Activated B cell treated with CpG ODN at 0.5 μM for 24 hours (primary cell): ENCODE results near the gene ATRN. TPM values are rescaled to one million over a fixed set of nuclear protein-coding genes. Genes with fewer than 3 reads are reported as not detected.

ENCODE experiments used
- ATAC-seq: fragments of 200-7000 bp; cut with Tn5 transposase; one replicate; pipeline ENCODE4 v1.10.0; 2021; ENCODE audit warnings: low read depth, mild to moderate bottlenecking, moderate library complexity
- CTCF ChIA-PET: fragments of 350-600 bp; sonication (Branson Sonifier 250); formaldehyde crosslinking; loops from one replicate; lab custom pipeline; 2021; ENCODE audit warnings: antibody characterized with exemption; lab: Charles Lee
- POLR2A ChIA-PET: fragments of 350-600 bp; sonication (Branson Sonifier 250); formaldehyde crosslinking; loops from one replicate; lab custom pipeline; 2021; ENCODE audit warnings: antibody characterized with exemption; lab: Charles Lee
- DNase-seq: peaks from one replicate; pipeline ENCODE4 v3.0.0; 2022
- H3K27ac Mint-ChIP-seq: one replicate; pipeline ENCODE4 v1.8.0; 2020; ENCODE audit warnings: mixed read lengths
- H3K27me3 Mint-ChIP-seq: one replicate; pipeline ENCODE4 v1.8.0; 2021; ENCODE audit warnings: mixed read lengths
- H3K36me3 Mint-ChIP-seq: one replicate; pipeline ENCODE4 v1.8.0; 2021; ENCODE audit warnings: low read depth, mixed read lengths
- H3K4me1 Mint-ChIP-seq: one replicate; pipeline ENCODE4 v1.8.0; 2021; ENCODE audit warnings: mixed read lengths
- H3K4me3 Mint-ChIP-seq: one replicate; pipeline ENCODE4 v1.8.0; 2020; ENCODE audit warnings: mild to moderate bottlenecking, mixed read lengths
- H3K9me3 Mint-ChIP-seq: one replicate; pipeline ENCODE4 v1.8.0; 2020; ENCODE audit warnings: mixed read lengths
- intact Hi-C: fragments of 100-400 bp; cut with micrococcal nuclease; formaldehyde crosslinking; loops from one replicate; pipeline ENCODE4 v1.15.1; 2024
- total RNA-seq: library from RNA; stranded (reverse); gene quantifications from 2 replicates; pipeline ENCODE4 v1.2.3, GENCODE V29; 2022
- TF ChIP-seq, protein P1 (sequence below): fragments of 200-600 bp; IDR thresholded peaks from one replicate; pipeline ENCODE4 v1.8.0; 2022; ENCODE audit warnings: antibody characterized with exemption, mild to moderate bottlenecking

ATRN gene
- total RNA-seq, 1 donor from 2014 or later, result 13.0 TPM

DNA sequence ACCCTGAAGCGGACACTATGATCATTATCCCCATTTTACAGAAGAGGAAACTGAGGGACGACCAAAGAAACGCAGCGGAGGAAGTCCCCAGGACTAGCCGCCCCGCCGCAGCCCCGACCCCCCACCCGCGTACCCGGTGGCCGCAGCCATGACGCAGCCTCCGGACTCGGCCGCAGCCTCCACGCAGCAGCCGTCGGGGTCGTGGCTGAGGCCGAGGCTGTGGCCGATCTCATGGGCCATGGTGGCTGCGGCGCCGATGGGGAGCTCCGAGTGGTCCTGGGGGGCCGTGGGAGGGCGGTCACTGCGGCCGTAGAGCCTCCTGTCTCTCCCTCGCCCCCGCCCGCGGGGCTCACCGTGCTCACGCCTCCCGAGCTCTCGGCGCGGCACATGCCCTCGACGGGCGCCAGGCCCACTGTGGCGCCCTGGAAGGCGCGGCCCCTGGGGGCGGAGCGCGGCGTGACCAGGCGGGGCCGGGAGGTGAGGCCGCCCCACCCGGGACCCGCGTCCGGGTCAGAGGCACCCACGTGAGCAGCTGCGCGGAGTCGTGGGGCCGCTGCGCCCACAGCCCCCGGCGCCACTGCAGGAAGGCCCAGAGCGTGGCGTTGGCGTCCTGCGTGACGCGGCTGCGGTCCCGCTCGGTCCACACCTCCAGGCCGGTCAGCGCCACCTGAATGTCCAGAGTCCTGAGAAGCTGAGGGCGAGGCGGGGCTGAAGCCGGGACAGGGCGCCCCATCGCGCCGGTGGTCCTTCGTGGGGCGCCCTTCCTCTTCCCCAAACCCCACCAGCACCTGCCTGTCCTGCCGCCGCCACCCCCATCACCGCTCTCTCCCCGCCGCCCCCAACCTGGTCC, 202.6 kb downstream of the ATRN start:
- Mint-ChIP-seq H3K27me3 (peaks cover 48% of the 10 kb centered on the region), H3K36me3 (no peaks in the 10 kb centered on the region), H3K9me3 (no peaks in the 10 kb centered on the region), H3K4me1 (peaks cover 11% of the 10 kb centered on the region), H3K27ac (no peak overlapping the region), H3K4me3 (no peak overlapping the region)
- ATAC-seq (no peak), DNase-seq (no peak)
- POLR2A ChIA-PET, result no interaction called here
- intact Hi-C loops, result no loop called here
- TF ChIP-seq, protein P1, sequence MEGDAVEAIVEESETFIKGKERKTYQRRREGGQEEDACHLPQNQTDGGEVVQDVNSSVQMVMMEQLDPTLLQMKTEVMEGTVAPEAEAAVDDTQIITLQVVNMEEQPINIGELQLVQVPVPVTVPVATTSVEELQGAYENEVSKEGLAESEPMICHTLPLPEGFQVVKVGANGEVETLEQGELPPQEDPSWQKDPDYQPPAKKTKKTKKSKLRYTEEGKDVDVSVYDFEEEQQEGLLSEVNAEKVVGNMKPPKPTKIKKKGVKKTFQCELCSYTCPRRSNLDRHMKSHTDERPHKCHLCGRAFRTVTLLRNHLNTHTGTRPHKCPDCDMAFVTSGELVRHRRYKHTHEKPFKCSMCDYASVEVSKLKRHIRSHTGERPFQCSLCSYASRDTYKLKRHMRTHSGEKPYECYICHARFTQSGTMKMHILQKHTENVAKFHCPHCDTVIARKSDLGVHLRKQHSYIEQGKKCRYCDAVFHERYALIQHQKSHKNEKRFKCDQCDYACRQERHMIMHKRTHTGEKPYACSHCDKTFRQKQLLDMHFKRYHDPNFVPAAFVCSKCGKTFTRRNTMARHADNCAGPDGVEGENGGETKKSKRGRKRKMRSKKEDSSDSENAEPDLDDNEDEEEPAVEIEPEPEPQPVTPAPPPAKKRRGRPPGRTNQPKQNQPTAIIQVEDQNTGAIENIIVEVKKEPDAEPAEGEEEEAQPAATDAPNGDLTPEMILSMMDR, result no peak
- CTCF ChIA-PET, result no interaction called here

DNA sequence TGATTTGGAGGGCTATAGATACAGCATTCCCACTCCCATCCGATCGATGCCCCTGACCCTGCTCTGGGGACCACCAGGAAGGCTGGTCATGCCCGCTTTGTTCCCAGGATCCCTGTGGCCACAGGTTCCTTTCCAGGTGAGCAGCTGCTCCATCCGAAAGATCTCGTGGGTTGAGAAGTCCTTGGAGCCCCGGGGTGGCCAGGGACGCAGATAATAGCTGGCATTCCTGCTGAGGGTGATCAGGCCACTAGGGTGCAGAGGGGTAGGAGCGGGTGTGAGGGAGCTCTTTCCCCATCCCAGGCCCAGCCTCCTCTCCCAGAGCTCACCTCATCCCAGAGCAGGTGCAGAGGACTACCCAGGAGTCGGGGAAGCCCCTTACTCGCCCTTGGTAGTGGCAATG, 203.6 kb downstream of the ATRN start:
- no peak for DNase-seq
- POLR2A ChIA-PET, result no interaction called here

DNA sequence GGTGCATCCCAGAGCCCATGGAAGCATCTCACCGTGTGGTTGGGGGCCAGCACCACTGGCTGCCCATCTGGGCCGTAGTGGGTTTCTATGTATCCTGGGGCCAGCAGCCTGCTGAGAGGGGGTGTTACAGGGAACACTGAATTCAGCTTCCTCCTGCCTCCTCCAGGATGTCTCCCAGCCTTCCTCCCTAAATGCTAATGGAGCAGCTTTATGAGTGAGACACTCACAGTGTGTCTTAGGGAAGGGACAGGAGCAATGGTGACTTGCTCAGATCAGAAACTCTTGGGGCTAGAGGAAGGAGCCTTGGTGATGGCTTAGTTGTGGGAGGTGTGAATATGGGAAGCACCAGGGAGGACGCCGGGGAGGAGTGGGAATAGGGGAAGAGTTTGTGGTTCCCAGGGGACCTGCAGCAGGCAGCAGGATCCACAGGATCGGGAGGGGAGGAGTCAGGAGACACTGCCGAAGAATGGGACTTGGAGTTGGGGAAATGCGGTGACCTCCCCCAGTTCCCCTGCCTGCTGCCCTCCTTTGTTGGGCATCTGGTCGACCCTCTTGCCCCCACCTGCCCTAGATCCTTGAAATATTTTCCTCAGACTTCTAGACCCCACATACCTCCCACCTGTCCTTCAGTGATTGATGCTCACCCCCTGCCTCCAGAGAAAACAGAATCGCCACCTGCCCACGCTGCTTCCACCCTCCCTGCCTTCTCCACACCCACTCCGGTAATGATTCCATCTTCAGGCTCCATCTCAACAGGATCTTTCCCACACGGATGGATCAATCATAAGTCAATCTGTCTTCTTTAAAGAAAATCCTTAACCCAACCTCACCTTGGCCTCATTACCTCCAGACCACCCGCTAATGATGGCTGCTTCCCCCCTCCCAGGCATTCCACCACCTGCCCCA, 204.4 kb downstream of the ATRN start:
- H3K4me3 Mint-ChIP-seq, result no peak overlapping the region

More for the DNA sequence above, 203.6 kb downstream of the ATRN start:
- Mint-ChIP-seq H3K4me1 (peaks cover 11% of the 10 kb centered on the region), H3K4me3 (no peak overlapping the region), H3K27ac (no peak overlapping the region), H3K27me3 (peaks cover 47% of the 10 kb centered on the region), H3K36me3 (no peaks in the 10 kb centered on the region), H3K9me3 (no peaks in the 10 kb centered on the region)
- intact Hi-C loops, result no loop called here
- no peak for ATAC-seq
- TF ChIP-seq, protein P1, result no peak
- CTCF ChIA-PET, result interaction anchor here (0.6 kb wide), 1 partner anchor 353 kb away, joined by 3 read pairs; no protein-coding TSS in a partner anchor

GRCh38 chr20:3677733-3678132, 206.9 kb downstream of the ATRN start:
- Mint-ChIP-seq H3K4me3 (no peak overlapping the region), H3K4me1 (peaks cover 9% of the 10 kb centered on the region), H3K27me3 (peaks cover 44% of the 10 kb centered on the region), H3K36me3 (no peaks in the 10 kb centered on the region), H3K27ac (no peak overlapping the region), H3K9me3 (no peaks in the 10 kb centered on the region)
- DNase-seq, result no peak
- ChIA-PET CTCF (interaction anchor here (1.5 to 2.9 kb wide), 4 partner anchors 10 to 408 kb away, joined by 5 to 19 read pairs (median 8); partner anchors contain the start of gene AP5S1), POLR2A (no interaction called here)
- no peak for ATAC-seq
- intact Hi-C loops, result no loop called here
- TF ChIP-seq, protein P1, result no peak

More for the DNA sequence above, 204.4 kb downstream of the ATRN start:
- no peak for ATAC-seq
- CTCF ChIA-PET, result interaction anchor here (0.6 to 1.9 kb wide), 3 partner anchors 93 to 397 kb away, joined by 3 to 8 read pairs (median 7); partner anchors contain the start of gene ADISSP
- TF ChIP-seq, protein P1, result no peak
- intact Hi-C loops, result no loop called here
- H3K27ac Mint-ChIP-seq, result no peak overlapping the region
- peaks cover 11% of the 10 kb centered on the region for H3K4me1 Mint-ChIP-seq
- H3K27me3 Mint-ChIP-seq, result peaks cover 45% of the 10 kb centered on the region
- POLR2A ChIA-PET, result no interaction called here
- no peak for DNase-seq
- H3K36me3 Mint-ChIP-seq, result no peaks in the 10 kb centered on the region
- no peaks in the 10 kb centered on the region for H3K9me3 Mint-ChIP-seq
